NCI-H2107 (cell line): ENCODE results near the gene RNU6-9.
A peak's percentile ranks its signal among the peaks of the same experiment; 100 is the strongest.

Source experiments
- DNase-seq: peaks from one replicate; lab custom pipeline; 2025; lab: John Stamatoyannopoulos, UW

The RNU6-9 gene

DNA sequence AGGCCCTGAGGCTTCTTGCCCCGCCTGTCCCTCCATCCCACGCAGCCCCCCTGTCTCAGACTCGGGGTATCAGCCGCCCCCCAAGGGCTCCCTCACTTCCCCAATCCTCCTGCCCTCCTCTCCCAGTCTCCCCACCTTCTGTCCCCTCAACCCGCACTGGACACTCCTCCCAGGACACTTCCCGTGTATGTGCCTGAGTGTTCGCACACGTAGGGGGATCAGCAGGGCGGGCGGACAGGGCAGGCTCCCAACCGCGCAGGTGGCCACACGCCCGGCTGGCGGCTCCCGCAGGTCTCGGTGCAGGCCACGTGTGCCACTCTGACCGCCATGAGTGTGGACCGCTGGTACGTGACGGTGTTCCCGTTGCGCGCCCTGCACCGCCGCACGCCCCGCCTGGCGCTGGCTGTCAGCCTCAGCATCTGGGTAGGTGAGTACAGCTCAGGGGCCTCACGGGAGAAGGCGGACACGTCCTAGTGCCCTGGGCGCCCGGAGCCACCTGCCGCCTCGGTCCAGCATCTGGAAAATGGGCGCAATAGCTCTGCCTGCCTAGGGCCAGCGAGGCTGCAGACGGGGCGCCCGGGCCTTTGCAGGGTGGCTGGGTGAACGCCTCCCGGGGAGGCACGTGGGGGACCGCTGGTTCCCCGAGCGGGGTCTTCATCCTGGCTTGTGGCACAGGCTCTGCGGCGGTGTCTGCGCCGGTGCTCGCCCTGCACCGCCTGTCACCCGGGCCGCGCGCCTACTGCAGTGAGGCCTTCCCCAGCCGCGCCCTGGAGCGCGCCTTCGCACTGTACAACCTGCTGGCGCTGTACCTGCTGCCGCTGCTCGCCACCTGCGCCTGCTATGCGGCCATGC lies 26.1 kb downstream of the RNU6-9 start:
- DNase-seq: no peak

- peak; percentile 29 for DNase-seq
Measured at GRCh38 chr19:920051-920864, 27.0 kb downstream of the RNU6-9 start.

- no peak for DNase-seq
Measured at GRCh38 chr19:924553-925086, 31.3 kb downstream of the RNU6-9 start.

GRCh38 chr19:925087-925525 lies 31.8 kb downstream of the RNU6-9 start:
- DNase-seq: no peak

DNA sequence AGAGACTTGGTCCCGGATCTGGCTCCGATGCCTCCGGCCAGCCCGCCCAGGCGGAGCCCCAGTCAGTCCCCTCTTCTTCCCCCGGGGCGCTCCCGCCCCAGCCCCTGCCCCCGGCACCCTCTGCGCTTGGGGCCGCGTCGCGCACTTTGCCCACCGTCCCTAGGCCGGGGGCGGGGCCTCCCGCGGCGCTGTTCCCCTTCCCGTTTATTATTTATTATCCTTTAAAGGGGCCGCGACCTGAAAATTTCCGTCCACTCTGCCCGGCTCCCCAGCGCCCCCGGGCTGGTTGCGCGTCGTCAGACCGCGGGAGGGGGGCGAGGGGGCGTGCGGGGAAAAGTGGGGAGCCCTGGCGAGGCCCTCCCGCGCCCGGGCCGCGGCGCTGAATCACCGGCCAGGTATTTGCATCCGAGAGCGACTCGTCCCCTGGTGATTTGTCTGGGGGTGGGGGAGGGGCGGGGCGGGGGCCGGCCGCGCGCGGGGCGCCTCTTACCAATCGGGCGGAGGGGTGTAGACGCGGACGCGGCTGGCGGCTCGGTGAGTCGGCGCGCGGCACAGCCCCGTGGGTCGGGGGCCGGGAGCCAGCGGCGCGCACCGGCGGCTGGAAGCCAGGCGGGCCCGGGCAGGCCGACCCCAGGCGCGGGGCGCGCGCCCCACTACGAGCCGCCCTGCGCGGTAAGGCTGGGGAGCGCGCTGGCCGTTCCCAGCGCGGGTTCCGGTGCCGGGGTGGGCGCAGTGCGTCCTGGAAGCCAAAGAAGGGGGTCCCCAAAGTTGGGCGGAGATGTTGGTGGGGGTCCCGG lies 32.4 kb downstream of the RNU6-9 start, which contains the start of gene ARID3A:
ARID3A (plus strand) TSS at position 510 of the 797 bp plus-strand sequence. CDS start 3,494 bp downstream, outside the sequence.
- DNase-seq: no peak

DNA sequence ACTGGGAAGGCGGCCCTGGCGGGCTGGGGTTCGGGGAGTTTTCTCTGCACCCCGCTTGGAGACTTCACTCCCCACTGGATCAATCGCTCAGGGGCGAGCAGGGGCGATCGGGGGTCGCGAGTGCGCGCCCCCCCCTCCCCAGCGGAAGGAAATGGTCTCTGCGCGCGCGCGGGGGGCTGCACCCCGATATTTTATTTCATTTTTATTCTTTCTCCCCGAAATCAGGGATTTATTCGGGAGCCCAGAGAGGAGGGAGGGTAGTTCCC lies 33.0 kb downstream of the RNU6-9 start:
- no peak for DNase-seq

GRCh38 chr19:926589-927350 lies 33.5 kb downstream of the RNU6-9 start:
- no peak for DNase-seq

DNA sequence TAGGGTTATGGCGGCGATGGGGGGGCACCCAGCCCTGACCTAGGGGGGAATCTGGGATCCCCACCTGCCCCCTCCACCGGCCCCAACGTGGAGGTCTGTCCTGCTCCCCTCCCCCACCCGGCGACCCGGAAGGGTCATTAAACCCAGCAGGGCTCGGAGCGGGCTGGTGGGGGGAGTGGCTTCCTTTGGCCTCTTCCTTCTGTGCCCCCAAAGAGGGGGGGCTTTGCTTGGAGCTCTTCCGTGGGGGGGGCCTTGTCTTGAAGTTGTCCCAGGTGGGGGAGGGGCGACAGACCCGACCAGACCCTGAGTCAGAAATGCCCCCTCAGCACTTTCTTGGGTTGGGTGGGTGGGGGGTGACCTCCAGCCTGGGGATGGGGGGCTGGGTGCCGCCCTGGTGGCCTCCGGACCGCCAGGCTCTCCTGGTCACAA lies 34.1 kb downstream of the RNU6-9 start:
- no peak for DNase-seq

GRCh38 chr19:927780-928401 lies 34.6 kb downstream of the RNU6-9 start:
- DNase-seq: no peak

DNA sequence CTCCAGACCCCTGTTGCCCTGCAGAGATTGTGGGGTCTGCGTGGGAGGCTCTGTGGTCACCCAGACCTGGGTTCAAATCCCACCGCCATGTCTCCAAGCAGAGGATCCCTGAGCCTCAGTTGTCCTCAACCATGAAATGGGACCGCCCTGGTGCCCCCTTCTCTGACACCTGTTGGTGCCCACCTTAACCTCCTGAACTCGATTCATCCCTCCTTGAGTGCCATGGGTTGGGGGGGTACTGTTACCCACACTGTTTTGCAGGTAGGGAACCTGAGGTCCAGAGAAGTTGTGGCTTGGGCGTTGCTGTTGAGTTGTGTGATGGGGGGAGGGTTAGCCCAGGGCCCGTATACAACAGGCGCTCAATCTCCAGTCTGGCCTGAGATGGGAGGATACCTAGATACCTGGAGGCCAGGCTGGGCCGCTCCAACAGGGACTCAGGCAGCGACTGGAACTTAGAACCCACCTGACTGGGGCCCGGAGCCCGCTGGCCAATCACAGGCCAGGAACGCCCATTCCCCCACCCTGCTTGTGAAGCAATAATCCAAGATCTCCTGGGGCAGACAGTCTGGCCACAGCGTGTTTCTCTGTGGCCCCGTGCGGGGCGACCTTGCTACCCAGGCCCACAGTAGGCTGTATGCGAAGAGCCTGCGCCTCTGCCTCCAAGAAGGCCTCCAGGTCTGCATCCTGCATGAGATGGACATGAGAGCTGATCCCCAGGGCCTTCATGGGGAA lies 35.4 kb downstream of the RNU6-9 start:
- DNase-seq: no peak

GRCh38 chr19:929203-929890 lies 36.1 kb downstream of the RNU6-9 start:
- no peak for DNase-seq

- DNase-seq: no peak
Measured at GRCh38 chr19:929891-930258, 36.6 kb downstream of the RNU6-9 start.

GRCh38 chr19:931860-932647 lies 38.8 kb downstream of the RNU6-9 start:
- no peak for DNase-seq

DNA sequence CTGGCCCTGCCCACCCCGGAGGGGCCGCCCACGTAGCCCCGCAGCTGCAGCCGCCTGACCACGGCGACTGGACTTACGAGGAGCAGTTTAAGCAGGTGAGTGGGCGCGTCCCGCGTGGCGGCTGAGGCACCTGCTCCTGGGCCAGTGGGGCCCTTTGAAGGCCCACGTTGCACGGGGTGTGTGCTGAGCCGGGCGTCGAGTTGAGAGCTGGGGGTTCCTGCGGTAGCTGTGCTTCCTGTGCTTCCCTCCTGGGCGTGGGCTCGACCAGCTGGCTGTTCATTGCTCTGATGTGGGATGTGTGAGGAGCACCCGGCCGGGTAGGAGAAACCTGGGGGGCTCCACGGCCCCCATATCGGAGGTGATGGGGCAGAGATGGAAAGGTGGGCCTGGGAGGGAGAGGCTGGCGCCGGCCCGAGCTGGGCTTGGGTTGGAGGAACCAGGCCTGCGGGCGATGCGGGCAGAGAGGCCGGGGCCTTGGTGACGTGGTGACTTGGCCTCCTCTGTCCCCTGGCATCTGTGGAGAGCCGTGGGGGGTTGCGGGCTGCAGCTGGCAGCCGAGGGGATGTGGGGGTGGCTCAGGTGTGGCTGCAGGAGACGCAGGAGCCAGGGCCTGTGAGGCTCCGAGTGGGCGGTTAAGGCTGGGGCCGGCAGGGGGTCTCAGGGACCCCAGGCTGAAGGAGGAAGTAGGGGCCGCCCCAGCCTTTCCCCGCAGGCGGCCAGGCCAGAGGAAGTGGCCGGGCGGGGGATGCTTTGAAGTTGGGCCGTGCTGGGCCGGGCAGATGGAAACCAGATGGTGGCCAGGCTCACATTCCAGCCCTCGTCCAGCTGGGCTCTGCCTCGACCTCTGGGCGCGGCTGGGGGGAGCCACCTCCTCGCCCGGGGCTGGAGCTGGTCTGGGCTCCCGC lies 39.6 kb downstream of the RNU6-9 start:
- no peak for DNase-seq

DNA sequence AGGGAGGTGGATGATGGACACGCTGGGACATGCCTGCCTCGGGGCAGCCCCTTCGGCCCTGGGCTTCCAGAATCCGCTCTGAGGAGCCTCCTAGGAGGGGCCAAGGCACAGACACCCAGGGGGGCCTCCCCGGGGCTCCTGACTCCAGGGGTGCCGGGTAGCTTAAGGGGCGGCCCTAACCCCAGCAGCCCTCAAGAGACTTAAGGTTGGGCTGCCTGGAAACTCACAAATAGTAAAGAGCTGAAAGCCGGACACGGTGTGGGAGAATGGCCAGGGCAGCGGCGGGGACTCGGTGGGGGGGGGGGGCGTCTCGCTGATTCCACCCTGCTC lies 40.2 kb downstream of the RNU6-9 start:
- no peak for DNase-seq

- DNase-seq: no peak
Measured at GRCh38 chr19:934197-934840, 41.0 kb downstream of the RNU6-9 start.

GRCh38 chr19:934865-935479 lies 41.7 kb downstream of the RNU6-9 start:
- no peak for DNase-seq
